Measurements from ENCODE around the gene TMEM52B.

- TF ChIP-seq CTCF (conservative IDR thresholded peaks at IDR 0.05; ENCODE audit: low read length) (peak; percentile 61), EZH2phosphoT487 (IDR thresholded peaks at IDR 0.05; ENCODE audit: borderline replicate concordance) (no peak)
These were observed 38.8 kb upstream of the TMEM52B start for GRCh38 chr12:10140001-10140400.
